B cell (primary cell): ENCODE measurements around the gene CCDC57.

Source experiments
- CTCF ChIP-seq: fragments of 200-600 bp; IDR thresholded peaks from one replicate; pipeline ENCODE4 v1.8.0; 2022; ENCODE audit warnings: antibody characterized with exemption, mild to moderate bottlenecking
- EZH2 ChIP-seq: IDR thresholded peaks from 2 replicates; pipeline ENCODE4 v1.6.1; 2012; ENCODE audit warnings: borderline replicate concordance, low read depth, mild to moderate bottlenecking, moderate library complexity, low read length; ENCODE audit not compliant: insufficient read depth, poor library complexity, severe bottlenecking

- TF ChIP-seq CTCF (peak; percentile 67), EZH2 (no peak)
Observed at GRCh38 chr17:82230609-82231311, 18.1 kb upstream of the CCDC57 start.
